Left lobe of liver (tissue), 2 donors: ENCODE data around the gene PCDHGC5. TPM values are rescaled to one million over a fixed set of nuclear protein-coding genes. Genes with fewer than 3 reads are reported as not detected.

Experiments
- ATAC-seq: fragments of 200-7000 bp; cut with Tn5 transposase; one replicate; pipeline ENCODE4 v1.9.1; 2020; ENCODE audit warnings: mild to moderate bottlenecking, moderate library complexity
- DNase-seq: peaks from one replicate; pipeline ENCODE4 v3.0.0-alpha.2; 2020; ENCODE audit warnings: low spot score
- total RNA-seq: library from RNA; stranded (reverse); gene quantifications from one replicate; pipeline ENCODE4 v1.2.1, GENCODE V29; 2021
- donor health status: DM: no; HTN: no; CAD: no; lungs with moderate emphysema.
- donor health status: DM: no; HTN: yes; CAD: no.

PCDHGC5 gene
- total RNA-seq, 1 donor from 2014 or later = 0.40 TPM

GRCh38 chr5:141527426-141527825 lies 38.5 kb downstream of the PCDHGC5 start:
- no peak for DNase-seq
- ATAC-seq = no peak

GRCh38 chr5:141528291-141528984 lies 39.6 kb downstream of the PCDHGC5 start:
- peak; percentile 51 for ATAC-seq
- peak; percentile 63 for DNase-seq

- no peak for DNase-seq
- no peak for ATAC-seq
Measured at GRCh38 chr5:141529002-141529401, 40.1 kb downstream of the PCDHGC5 start.

GRCh38 chr5:141529873-141530272 lies 41.0 kb downstream of the PCDHGC5 start:
- DNase-seq (no peak), ATAC-seq (no peak)

GRCh38 chr5:141532726-141533125 lies 43.8 kb downstream of the PCDHGC5 start:
- ATAC-seq = no peak
- DNase-seq = no peak

GRCh38 chr5:141533897-141534296 lies 45.0 kb downstream of the PCDHGC5 start:
- ATAC-seq = no peak
- no peak for DNase-seq

GRCh38 chr5:141534492-141535213 lies 45.8 kb downstream of the PCDHGC5 start:
- ATAC-seq (peak; percentile 21), DNase-seq (no peak)

Other genes starting within 250 kb of the PCDHGC5 start
- gene PCDHB15, start 243.7 kb upstream of the PCDHGC5 start, total RNA-seq = 0.38 TPM
- gene SLC25A2, start 185.0 kb upstream of the PCDHGC5 start, total RNA-seq = 0.25 TPM
- gene TAF7, start 168.3 kb upstream of the PCDHGC5 start, total RNA-seq = 20.6 TPM
- 0.10 TPM for gene PCDHGA1, start 158.6 kb upstream of the PCDHGC5 start, total RNA-seq
- 1.1 TPM for gene PCDHGA2, start 150.3 kb upstream of the PCDHGC5 start, total RNA-seq
- 0.60 TPM for gene PCDHGA3, start 145.3 kb upstream of the PCDHGC5 start, total RNA-seq
- 0.63 TPM for gene PCDHGB1, start 139.0 kb upstream of the PCDHGC5 start, total RNA-seq
- gene PCDHGA4, start 134.1 kb upstream of the PCDHGC5 start, total RNA-seq = 0.53 TPM
- 0.81 TPM for gene PCDHGB2, start 129.1 kb upstream of the PCDHGC5 start, total RNA-seq
- gene PCDHGA5, start 124.9 kb upstream of the PCDHGC5 start, total RNA-seq = 0.35 TPM
- 0.83 TPM for gene PCDHGB3, start 118.8 kb upstream of the PCDHGC5 start, total RNA-seq
- 0.68 TPM for gene PCDHGA6, start 115.2 kb upstream of the PCDHGC5 start, total RNA-seq
- 0.33 TPM for gene PCDHGA7, start 106.3 kb upstream of the PCDHGC5 start, total RNA-seq
- gene PCDHGB4, start 101.4 kb upstream of the PCDHGC5 start, total RNA-seq = 2.2 TPM
- gene PCDHGA8, start 96.4 kb upstream of the PCDHGC5 start, total RNA-seq = 0.35 TPM
- 4.2 TPM for gene PCDHGB5, start 91.1 kb upstream of the PCDHGC5 start, total RNA-seq
- gene PCDHGA9, start 86.3 kb upstream of the PCDHGC5 start, total RNA-seq = 0.65 TPM
- 2.3 TPM for gene PCDHGB6, start 81.1 kb upstream of the PCDHGC5 start, total RNA-seq
- gene PCDHGA10, start 76.1 kb upstream of the PCDHGC5 start, total RNA-seq = 2.2 TPM
- gene PCDHGB7, start 71.4 kb upstream of the PCDHGC5 start, total RNA-seq = 2.0 TPM
- 0.68 TPM for gene PCDHGA11, start 68.0 kb upstream of the PCDHGC5 start, total RNA-seq
- gene PCDHGA12, start 58.6 kb upstream of the PCDHGC5 start, total RNA-seq = 1.0 TPM
- 8.5 TPM for gene PCDHGC3, start 13.1 kb upstream of the PCDHGC5 start, total RNA-seq
- gene PCDHGC4, start 4.1 kb upstream of the PCDHGC5 start, total RNA-seq = 0.65 TPM
- gene DIAPH1, start 129.9 kb downstream of the PCDHGC5 start, total RNA-seq = 120 TPM
- 28.7 TPM for gene HDAC3, start 147.8 kb downstream of the PCDHGC5 start, total RNA-seq
- gene RELL2, start 147.9 kb downstream of the PCDHGC5 start, total RNA-seq = 0.96 TPM
- 1.7 TPM for gene FCHSD1, start 162.3 kb downstream of the PCDHGC5 start, total RNA-seq
- gene ARAP3, start 193.1 kb downstream of the PCDHGC5 start, total RNA-seq = 3.3 TPM